SH-SY5Y (cell line): ENCODE data around the gene ARID3A.

ENCODE experiments used
- GATA2 ChIP-seq: IDR thresholded peaks from 2 replicates; pipeline ENCODE4 v1.6.1; 2011; ENCODE audit warnings: mild to moderate bottlenecking, low read depth, low read length
- GATA3 ChIP-seq: IDR thresholded peaks from 2 replicates; pipeline ENCODE4 v1.6.1; 2011; ENCODE audit warnings: low read depth, mild to moderate bottlenecking, low read length, moderate library complexity

DNA sequence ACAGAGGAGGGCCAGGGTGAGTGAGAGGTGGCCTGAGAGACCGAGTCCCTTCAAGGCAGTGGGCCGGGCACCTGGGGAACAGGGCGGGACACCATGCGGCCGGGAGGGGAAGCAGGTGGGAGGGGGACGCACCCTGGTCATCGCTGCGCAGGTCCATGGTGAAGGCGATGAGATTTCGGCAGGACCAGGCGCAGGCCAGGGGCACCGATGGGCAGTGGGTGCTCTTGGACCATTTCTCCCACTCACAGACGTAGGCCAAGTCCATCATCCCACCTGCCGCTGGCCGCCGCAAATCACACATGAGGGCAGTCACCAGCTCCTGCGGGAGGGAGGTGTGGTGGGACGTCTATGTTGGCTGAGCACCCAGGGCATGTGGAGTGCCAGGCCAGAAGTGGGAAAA lies 35.0 kb upstream of the ARID3A start:
- TF ChIP-seq GATA2 (no peak), GATA3 (no peak)
